Prostate gland (tissue), 2 donors: ENCODE data around the gene OR1J1.
A peak's percentile ranks its signal among the peaks of the same experiment; 100 is the strongest.

ENCODE experiments used
- POLR2AphosphoS5 ChIP-seq: sonication (generic); formaldehyde crosslinking; IDR thresholded peaks from one replicate; pipeline ENCODE4 v1.6.1; 2017; ENCODE audit warnings: antibody characterized with exemption
- TF ChIP-seq, protein P1 (sequence below), 4 experiments: fragments of 200-600 bp in 2 of 4; fragments of 450-650 bp in 2 of 4; sonication (generic) in 2 of 4; IDR thresholded peaks; 1 replicate in 3 of 4; 2 replicates in 1 of 4; pipeline ENCODE4 v1.5.1; 2016 to 2019; ENCODE audit warnings: antibody characterized with exemption in 4 of 4, mild to moderate bottlenecking in 2 of 4, moderate library complexity in 2 of 4

DNA sequence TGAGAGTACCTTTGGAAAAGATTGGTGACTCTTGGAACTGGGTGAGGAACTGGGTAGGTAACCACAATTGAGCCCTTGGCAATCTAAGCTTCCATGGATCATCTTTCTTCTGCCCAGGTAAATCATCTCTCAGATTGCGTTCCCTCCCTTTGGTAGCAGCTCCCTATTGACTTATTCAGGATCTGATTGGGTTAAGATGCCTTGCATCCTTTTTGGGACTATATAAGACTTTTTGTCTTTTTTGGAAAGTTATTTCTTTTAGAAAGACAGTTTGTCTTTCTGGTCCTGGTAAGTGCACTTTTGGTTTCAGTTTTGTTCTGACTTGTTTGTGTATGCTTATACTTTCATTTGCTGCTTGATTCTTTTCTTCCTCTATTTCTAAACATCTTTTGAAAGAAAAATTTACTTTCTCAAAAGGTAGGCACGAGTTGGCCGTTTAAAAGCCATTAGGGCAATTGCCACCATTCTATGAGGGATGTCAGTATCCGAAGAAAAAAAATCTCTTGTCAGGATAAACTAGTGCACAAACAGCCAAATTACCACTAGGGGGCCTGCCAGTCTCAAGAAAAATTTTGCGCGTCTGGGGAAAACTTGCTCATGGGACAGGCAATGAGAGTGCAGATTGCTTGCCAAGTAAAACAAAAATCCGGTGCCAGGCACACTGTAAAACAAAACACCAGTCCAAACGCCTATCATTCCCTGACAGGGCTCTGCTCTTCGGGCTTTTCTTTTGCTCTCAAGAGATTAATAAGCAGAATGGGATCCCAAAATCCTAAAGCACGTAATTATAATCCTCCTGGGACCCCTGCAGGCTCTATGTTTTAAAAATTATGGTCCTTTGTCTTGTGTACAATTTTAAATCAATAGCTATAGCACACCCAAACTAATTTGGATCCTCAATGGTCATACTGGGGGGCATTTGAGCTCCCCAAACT lies 12.8 kb downstream of the OR1J1 start:
- TF ChIP-seq, protein P1, sequence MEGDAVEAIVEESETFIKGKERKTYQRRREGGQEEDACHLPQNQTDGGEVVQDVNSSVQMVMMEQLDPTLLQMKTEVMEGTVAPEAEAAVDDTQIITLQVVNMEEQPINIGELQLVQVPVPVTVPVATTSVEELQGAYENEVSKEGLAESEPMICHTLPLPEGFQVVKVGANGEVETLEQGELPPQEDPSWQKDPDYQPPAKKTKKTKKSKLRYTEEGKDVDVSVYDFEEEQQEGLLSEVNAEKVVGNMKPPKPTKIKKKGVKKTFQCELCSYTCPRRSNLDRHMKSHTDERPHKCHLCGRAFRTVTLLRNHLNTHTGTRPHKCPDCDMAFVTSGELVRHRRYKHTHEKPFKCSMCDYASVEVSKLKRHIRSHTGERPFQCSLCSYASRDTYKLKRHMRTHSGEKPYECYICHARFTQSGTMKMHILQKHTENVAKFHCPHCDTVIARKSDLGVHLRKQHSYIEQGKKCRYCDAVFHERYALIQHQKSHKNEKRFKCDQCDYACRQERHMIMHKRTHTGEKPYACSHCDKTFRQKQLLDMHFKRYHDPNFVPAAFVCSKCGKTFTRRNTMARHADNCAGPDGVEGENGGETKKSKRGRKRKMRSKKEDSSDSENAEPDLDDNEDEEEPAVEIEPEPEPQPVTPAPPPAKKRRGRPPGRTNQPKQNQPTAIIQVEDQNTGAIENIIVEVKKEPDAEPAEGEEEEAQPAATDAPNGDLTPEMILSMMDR (IDR thresholded peaks at IDR 0.05): peak; percentile 48 to 96 (median 90)
- peak; percentile 90 for TF ChIP-seq POLR2AphosphoS5
